Heart left ventricle (tissue), 16 donors: Measurements from ENCODE around the gene MAML3. TPM values are rescaled to one million over a fixed set of nuclear protein-coding genes. Genes with fewer than 3 reads are reported as not detected.

ENCODE experiments used
- ATAC-seq, 4 donors: fragments of 200-7000 bp; cut with Tn5 transposase; one replicate each; pipeline ENCODE4 v1.9.1; 2020 to 2022; ENCODE audit warnings: moderate library complexity in 4 of 4, mild to moderate bottlenecking in 3 of 4, moderate number of reproducible peaks in 1 of 4
- DNase-seq, 5 donors: peaks; one replicate each; pipeline ENCODE4 v3.0.0-alpha.2; 2020
- H3K27ac ChIP-seq, 12 donors: fragments of 200-600 bp; sonication (generic) in 4 of 12; one replicate each; pipeline versions ENCODE4 v1.5.0 to v1.8.0; 2016 to 2022; ENCODE audit warnings: mild to moderate bottlenecking in 2 of 12
- H3K27me3 ChIP-seq, 9 donors: fragments of 200-600 bp; sonication (generic) in 2 of 9; one replicate each; pipeline versions ENCODE4 v1.5.1 to v1.8.0; 2016 to 2022; ENCODE audit warnings: mild to moderate bottlenecking in 3 of 9
- H3K36me3 ChIP-seq, 9 donors: fragments of 200-600 bp; sonication (generic) in 2 of 9; one replicate each; pipeline versions ENCODE4 v1.5.0 to v1.8.0; 2018 to 2022; ENCODE audit warnings: mild to moderate bottlenecking in 2 of 9
- H3K4me1 ChIP-seq, 12 donors: fragments of 200-600 bp; sonication (generic) in 4 of 12; one replicate each; pipeline versions ENCODE4 v1.5.0 to v1.8.0; 2016 to 2022; ENCODE audit warnings: mild to moderate bottlenecking in 3 of 12
- H3K4me3 ChIP-seq, 12 donors: fragments of 200-600 bp; sonication (generic) in 4 of 12; one replicate each; pipeline versions ENCODE4 v1.5.0 to v1.8.0; 2017 to 2022; ENCODE audit warnings: mild to moderate bottlenecking in 9 of 12, moderate library complexity in 4 of 12
- H3K9me3 ChIP-seq, 12 donors: fragments of 200-600 bp; sonication (generic) in 4 of 12; one replicate each; pipeline versions ENCODE4 v1.5.0 to v1.8.0; 2016 to 2022; ENCODE audit warnings: mild to moderate bottlenecking in 1 of 12
- POLR2A ChIP-seq, 2 donors: fragments of 450-650 bp; IDR thresholded peaks; one replicate each; pipeline ENCODE4 v1.6.1; 2017; ENCODE audit warnings: antibody characterized with exemption in 2 of 2, mild to moderate bottlenecking in 2 of 2, moderate library complexity in 2 of 2
- WGBS, 4 donors: extraction: QIAGEN DNeasy Blood & Tissue Kit in 2 of 4; methylation state at CpG; one replicate each; pipeline versions ENCODE4 v1.1.5 to v1.1.7; 2013 to 2018; 5-methylcytosine and 5-hydroxymethylcytosine counted together
- intact Hi-C, 10 donors: fragments of 100-400 bp; cut with DNase I; formaldehyde crosslinking; loops; one replicate each; pipeline versions ENCODE4 v1.11.1 to v1.14.2; 2022
- polyA plus RNA-seq, 2 donors: library from polyadenylated mRNA; stranded (reverse); fragments of 200-250 nt; gene quantifications; one replicate each; pipeline ENCODE4 v1.2.3, GENCODE V29; 2013
- total RNA-seq, 9 donors: library from RNA; depleted of rRNA in 2 of 9; stranded (reverse); fragments of >200 nt in 2 of 9; fragmentation: NEBNext Ultra II Directional in 3 of 9; extraction: Animal tissue kit (Norgen Biotek cat#: 25700) in 3 of 9; gene quantifications; one replicate each; pipeline versions ENCODE4 v1.1.0 to v1.2.4, GENCODE V29; 2016 to 2023
- TF ChIP-seq, protein P1 (sequence below), 12 donors: fragments of 200-600 bp; sonication (generic) in 4 of 12; IDR thresholded peaks; one replicate each; pipeline versions ENCODE4 v1.5.0 to v1.8.0; 2018 to 2022; ENCODE audit warnings: antibody characterized with exemption in 12 of 12, mild to moderate bottlenecking in 5 of 12
- donor health status: ischemic (EF 13 %, LVEDD 7.1; RV severe dilation, severe dysfunction).
- donor health status: healthy with polysubstance abuse.
- donor health status: DM: no; HTN: yes; CAD: no.
- donor health status: DM: no; HTN: no; CAD: no.
- donor health status: ischemic (EF 25% LVEDD 6.9; RV normal size, moderate dysfunction).
- donor health status: ischemic (EF 25% LVEDD 5.7; RV mildly dilated, moderate dysfunction).
- donor health status: healthy.
- donor health status: DM: yes; HTN: yes; CAD: no.
- donor health status: ischemic (EF 35%, LVEDD 5.7; RV mildly dilated, moderate dysfunction).
- donor health status: nonischemic (EF 11% LVEDD 7.7; RV severe dilation, severe dysfunction).
- donor health status: DM: yes; HTN: yes; CAD: no.
- donor health status: PGD.
- donor health status: ischemic (EF 29% LVEDD 5.4; RV normal size, mild dysfunction).
- donor health status: nonischemic (EF 23%, LVEDD 6.1; RV moderate dilation, normal function).

MAML3 gene
- total and polyA plus RNA-seq, 11 donors: 0.76 to 5.9 (median 2.4) TPM

DNA sequence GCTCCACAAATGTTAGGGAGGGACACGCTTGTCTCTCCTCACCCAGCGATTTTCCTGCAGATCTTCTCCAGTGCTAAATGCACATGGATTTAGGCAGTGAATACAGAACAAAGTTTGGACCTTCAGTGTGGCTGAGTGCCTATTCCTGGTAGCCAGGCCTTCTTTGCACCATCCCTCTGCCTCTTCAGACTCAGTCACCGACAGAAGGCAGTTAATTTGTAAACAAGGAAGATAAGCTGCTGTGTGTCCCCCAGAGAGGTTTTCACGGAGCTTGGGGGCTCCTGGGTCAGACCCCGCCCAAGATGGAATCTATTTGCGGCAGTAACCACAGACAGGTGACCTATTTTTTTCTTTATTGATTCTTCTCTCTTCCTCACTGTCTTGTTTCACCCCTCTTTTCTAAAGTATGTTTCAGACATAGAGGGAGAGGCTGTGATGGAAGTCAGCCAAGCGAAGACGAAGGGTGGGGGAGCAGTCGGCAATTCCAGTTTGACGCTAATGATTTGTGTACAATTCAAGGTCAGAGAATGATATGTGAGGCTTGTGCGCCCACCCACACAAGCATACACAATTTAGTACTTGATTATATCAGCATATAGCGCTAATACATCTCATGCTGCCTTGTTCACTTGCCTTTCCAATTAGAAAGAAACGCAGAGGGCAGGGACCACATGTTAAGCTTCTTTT lies 287.6 kb downstream of the MAML3 start:
- Histone ChIP-seq H3K27ac (no peak overlapping the region), H3K9me3 (no peaks in the 10 kb centered on the region), H3K4me3 (no peak overlapping the region), H3K36me3 (no peaks in the 10 kb centered on the region), H3K4me1 (peaks cover 0 to under 1% (median 0%) of the 10 kb centered on the region in 12 donors), H3K27me3 (no peaks in the 10 kb centered on the region)
- no peak for DNase-seq
- intact Hi-C loops: loop anchor here in 1 of 10 donors (10.0 kb wide), 1 partner anchor 112 kb away; no protein-coding TSS in a partner anchor
- TF ChIP-seq, protein P1, sequence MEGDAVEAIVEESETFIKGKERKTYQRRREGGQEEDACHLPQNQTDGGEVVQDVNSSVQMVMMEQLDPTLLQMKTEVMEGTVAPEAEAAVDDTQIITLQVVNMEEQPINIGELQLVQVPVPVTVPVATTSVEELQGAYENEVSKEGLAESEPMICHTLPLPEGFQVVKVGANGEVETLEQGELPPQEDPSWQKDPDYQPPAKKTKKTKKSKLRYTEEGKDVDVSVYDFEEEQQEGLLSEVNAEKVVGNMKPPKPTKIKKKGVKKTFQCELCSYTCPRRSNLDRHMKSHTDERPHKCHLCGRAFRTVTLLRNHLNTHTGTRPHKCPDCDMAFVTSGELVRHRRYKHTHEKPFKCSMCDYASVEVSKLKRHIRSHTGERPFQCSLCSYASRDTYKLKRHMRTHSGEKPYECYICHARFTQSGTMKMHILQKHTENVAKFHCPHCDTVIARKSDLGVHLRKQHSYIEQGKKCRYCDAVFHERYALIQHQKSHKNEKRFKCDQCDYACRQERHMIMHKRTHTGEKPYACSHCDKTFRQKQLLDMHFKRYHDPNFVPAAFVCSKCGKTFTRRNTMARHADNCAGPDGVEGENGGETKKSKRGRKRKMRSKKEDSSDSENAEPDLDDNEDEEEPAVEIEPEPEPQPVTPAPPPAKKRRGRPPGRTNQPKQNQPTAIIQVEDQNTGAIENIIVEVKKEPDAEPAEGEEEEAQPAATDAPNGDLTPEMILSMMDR (IDR thresholded peaks at IDR 0.05): no peak
- ATAC-seq: no peak
- WGBS, 4 donors: 84 to 91% (median 84%) methylated on average over 13 of the region's 13 CpGs

GRCh38 chr4:139865537-139865936 lies 288.4 kb downstream of the MAML3 start:
- Histone ChIP-seq H3K9me3 (no peaks in the 10 kb centered on the region), H3K4me1 (no peaks in the 10 kb centered on the region), H3K36me3 (no peaks in the 10 kb centered on the region), H3K27me3 (no peaks in the 10 kb centered on the region), H3K4me3 (no peak overlapping the region), H3K27ac (no peak overlapping the region)
- TF ChIP-seq POLR2A (IDR thresholded peaks at IDR 0.05): no peak
- TF ChIP-seq, protein P1 (IDR thresholded peaks at IDR 0.05): no peak
- DNase-seq: no peak
- ATAC-seq: no peak
- intact Hi-C loops: loop anchor here in 1 of 10 donors (10.0 kb wide), 1 partner anchor 111 kb away; no protein-coding TSS in a partner anchor
- 98 to 99% (median 98%) methylated on average over 5 of the region's 5 CpGs for WGBS, 4 donors

DNA sequence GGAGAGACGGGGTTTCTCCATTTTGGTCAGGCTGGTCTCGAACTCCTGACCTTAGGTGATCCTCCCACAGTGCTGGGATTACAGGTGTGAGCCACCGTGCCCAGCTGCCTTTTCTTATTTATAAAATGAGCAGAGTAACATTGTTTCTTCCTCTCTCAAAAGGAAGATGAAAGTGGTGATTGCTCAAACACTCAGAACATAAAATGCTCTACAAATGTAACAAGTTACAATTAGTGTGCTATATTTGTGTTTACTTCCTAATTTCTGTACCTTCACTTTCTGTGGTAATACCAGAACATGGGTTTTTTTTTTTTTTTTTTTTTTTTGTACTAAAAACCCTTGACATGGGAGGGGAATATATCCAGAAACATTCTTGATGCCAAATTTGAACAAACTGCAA lies 290.5 kb downstream of the MAML3 start:
- Histone ChIP-seq H3K4me3 (no peak overlapping the region), H3K27me3 (no peaks in the 10 kb centered on the region), H3K9me3 (no peaks in the 10 kb centered on the region), H3K4me1 (no peaks in the 10 kb centered on the region), H3K27ac (no peak overlapping the region), H3K36me3 (no peaks in the 10 kb centered on the region)
- 75 to 90% (median 84%) methylated on average over 3 of the region's 3 CpGs for WGBS, 4 donors
- TF ChIP-seq, protein P1 (IDR thresholded peaks at IDR 0.05): no peak
- TF ChIP-seq POLR2A (IDR thresholded peaks at IDR 0.05): no peak
- intact Hi-C loops: loop anchor here in 3 of 10 donors (5.0 to 10.0 kb wide), 3 partner anchors 109 to 126 kb away; no protein-coding TSS in a partner anchor
- ATAC-seq: no peak
- DNase-seq: no peak

- TF ChIP-seq, protein P1 (IDR thresholded peaks at IDR 0.05): peak in 7 of 12 donors; percentile 9 to 40 (median 24)
- no peak for TF ChIP-seq POLR2A (IDR thresholded peaks at IDR 0.05)
- ATAC-seq: peak in 2 of 4 donors; percentile 56 to 58
- DNase-seq: peak in 1 of 5 donors; percentile 36
These were observed 292.5 kb downstream of the MAML3 start for GRCh38 chr4:139861471-139861870.

More at GRCh38 chr4:139861471-139861870, 292.5 kb downstream of the MAML3 start:
- Histone ChIP-seq H3K4me1 (peaks cover 0 to 9% (median 0%) of the 10 kb centered on the region in 12 donors), H3K27me3 (no peaks in the 10 kb centered on the region), H3K27ac (no peak overlapping the region), H3K9me3 (no peaks in the 10 kb centered on the region), H3K4me3 (no peak overlapping the region), H3K36me3 (no peaks in the 10 kb centered on the region)
- intact Hi-C loops: loop anchor here in 3 of 10 donors (5.0 to 10.0 kb wide), 3 partner anchors 107 to 124 kb away; no protein-coding TSS in a partner anchor
- WGBS, 4 donors: 63 to 77% (median 73%) methylated on average over 4 of the region's 4 CpGs
